DLD1 (cell line): ENCODE data around the gene ELMOD2.
"Not testable (repeated sequence)": the region's sequence is repeated elsewhere in the genome, so short reads cannot be mapped to it uniquely, and the experiment has no call there.

Source experiments
- in situ Hi-C: cut with HindIII; loops from 2 replicates; pipeline ENCODE4 v1.10.0; 2017; ENCODE audit warnings: low sequenced_read_pairs

The ELMOD2 gene

DNA sequence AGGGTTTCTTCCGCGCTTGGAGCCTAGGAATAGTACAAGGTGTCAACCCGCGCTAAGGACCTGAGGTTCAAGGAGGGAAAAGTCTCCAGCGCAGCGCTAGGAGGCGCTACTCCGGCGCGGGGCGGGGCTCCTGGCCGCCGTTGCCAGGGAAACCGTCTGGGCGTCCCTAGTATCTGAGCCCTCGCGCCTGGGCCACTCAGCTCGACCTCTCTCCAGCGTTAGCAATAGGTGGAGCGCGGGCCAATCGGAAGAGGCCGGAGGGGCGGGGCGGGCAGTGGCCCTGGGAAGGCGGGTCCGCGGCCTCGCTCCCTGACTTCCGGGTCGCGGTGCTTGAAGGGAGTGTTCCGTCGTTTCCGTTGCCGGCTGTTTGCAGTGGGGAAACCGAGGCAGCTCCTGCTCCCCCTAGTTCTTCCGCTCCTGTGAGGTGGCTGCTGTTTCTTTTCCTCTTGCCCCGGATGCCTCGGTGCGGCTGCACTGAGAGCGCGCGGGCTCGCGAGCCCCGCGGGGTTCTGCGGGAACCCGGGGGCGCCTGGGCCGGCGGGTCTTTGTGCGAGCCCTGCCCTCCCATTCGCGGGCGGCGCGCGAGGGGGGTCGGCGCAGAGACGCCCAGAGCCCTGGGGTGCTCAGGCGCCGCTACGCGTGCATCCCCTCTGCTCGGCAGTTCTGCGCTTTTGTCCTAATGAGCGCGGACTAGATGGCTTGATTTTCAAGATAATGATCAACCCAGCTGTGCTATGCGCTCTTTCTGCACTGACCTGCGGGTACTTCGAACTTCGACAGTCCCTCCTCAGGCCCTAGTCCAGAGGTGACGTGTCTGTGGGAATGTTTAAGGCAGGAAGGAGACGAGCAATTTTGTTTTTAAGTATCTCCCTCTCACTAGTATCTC, at the start of gene ELMOD2:
Gene ELMOD2, plus strand, starts transcription at position 312 of the 886 bp plus-strand sequence. CDS start 1,261 bp downstream, outside the sequence.
- in situ Hi-C loops: no loop called here

DNA sequence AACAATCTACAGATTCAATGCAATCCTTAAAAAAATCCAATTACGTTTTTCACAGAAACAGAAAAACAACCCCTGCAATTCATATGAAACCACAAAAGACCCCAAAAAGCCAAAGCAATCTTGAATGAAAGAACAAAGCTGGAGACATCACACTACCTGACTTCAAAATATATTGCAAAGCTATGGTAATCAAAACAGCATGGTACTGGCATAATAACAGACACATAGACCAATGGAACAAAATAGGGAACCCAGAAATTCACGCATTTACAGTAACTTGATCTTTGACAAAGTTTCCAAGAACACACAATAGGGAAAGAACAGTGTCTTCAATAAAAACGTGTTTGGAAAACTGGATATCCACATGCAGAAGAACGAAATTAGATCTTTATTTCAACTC, 40.5 kb upstream of the ELMOD2 start:
- in situ Hi-C loops: no loop called here

DNA sequence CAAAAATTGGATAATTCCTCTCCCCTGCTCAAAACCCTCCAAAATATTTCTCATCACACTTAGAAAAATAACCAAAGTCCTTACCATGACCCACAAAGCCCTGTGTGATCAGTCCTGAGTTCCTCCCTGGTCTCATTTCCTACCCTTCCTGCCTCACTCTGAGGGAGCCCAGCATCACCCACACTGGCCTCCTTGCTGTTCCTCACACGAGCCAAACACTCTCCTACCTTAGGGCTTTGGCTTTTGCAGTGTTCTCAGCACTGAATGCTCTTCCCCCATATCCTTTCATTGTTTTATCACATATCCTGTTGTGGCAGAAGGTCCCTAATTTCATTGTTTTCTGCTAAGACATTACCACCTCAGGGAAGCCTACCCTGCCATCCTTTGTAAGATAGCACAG, 38.0 kb upstream of the ELMOD2 start:
- in situ Hi-C loops: no loop called here

- in situ Hi-C loops: no loop called here
These were observed 26.6 kb upstream of the ELMOD2 start for GRCh38 chr4:140497405-140497746.

DNA sequence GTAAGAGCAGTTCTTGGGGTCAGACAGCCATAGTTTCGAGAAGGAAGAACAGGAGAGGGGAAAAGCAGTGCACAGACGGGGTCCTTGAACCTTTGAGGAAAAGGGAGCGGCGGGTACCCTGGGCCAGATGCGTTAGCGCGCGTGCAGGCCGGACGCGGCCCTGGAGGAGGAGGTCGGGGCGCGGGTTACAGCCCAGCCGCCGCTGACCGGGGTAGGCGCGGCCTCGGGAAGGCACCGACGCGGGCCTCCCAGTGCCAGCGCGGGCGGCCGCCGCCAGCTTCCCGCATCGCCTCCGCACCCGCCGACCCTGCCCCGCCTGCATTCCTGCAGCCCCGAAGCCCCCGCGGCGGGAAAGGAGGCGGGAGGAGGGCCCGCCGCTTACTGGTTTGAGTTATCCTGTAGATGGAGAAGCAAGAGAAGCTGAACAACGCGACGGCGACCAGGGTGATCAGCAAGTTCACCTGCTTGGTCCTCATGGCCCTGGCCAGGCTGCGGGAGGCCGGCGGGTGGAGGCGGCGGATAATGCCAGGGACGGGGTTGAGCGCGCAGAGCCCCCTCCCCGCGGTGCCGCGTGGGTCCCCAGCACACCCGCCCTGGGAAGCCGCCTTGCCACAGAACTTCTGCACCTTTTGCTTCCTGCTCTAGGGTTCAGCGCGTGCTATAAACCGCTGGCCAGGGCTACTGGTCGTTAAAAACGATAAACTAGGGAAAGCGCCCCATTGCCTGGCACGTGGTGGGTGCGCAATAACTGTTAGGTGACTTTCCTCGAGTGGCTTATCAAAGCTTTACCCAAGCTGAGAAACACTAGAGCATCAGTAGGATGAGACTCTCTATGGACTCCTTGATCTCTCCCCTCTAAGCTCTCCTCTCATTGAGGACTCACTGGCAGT, 26.0 kb upstream of the ELMOD2 start, which contains the start of gene MGAT4D:
Gene MGAT4D, minus strand, starts transcription at position 547 of the 890 bp plus-strand sequence. Its CDS starts 71 bp downstream, at position 476.
- in situ Hi-C loops: no loop called here

GRCh38 chr4:140499391-140499790, 24.6 kb upstream of the ELMOD2 start:
- in situ Hi-C loops: no loop called here

- in situ Hi-C loops: no loop called here
These were observed 19.7 kb upstream of the ELMOD2 start for GRCh38 chr4:140504261-140504660.

- in situ Hi-C loops: not testable (repeated sequence)
These were observed 10.2 kb upstream of the ELMOD2 start for GRCh38 chr4:140513765-140514164.

GRCh38 chr4:140515423-140515822, 8.5 kb upstream of the ELMOD2 start:
- in situ Hi-C loops: no loop called here

DNA sequence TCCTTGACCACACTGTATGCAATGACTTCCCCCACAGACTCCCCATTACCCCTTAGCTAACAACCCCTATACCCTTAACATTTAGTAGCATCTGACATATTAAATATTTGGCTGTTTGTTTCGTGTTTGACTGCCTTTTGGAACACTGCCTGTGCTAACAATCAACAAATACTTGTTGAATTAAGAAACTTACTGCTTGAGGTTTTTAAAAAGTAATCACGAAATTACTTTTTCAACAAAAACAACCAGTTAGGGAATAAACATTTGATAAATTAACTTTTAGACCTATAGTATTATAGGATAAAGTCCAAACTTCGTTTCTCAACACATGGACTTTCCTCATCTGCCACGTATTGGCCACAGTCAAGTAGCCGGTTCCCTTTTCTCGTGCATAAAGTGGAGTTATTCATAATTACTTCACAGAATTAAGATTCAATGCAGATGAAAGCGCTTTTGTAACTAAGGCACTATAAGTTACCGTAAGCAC, 555 bp upstream of the ELMOD2 start:
- in situ Hi-C loops: no loop called here

DNA sequence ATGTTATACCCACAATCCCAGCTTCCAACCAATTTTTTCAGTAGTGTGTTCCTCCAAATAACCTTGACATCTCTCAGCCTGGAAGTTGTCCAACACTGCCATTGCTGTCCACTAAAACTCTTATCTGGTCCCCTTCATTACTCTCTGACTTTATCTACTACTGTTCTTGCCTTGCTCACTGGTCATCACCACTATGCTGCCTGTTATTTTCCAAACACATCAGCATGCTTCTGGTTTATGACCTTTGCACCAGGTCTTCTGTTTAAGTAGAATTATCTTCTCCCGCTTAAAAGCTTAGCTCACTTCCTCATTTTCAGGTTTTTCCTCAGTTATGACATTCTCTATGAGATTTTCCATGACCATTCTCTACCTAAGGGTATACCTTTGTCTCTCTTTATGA, 5.5 kb downstream of the ELMOD2 start:
- in situ Hi-C loops: no loop called here

DNA sequence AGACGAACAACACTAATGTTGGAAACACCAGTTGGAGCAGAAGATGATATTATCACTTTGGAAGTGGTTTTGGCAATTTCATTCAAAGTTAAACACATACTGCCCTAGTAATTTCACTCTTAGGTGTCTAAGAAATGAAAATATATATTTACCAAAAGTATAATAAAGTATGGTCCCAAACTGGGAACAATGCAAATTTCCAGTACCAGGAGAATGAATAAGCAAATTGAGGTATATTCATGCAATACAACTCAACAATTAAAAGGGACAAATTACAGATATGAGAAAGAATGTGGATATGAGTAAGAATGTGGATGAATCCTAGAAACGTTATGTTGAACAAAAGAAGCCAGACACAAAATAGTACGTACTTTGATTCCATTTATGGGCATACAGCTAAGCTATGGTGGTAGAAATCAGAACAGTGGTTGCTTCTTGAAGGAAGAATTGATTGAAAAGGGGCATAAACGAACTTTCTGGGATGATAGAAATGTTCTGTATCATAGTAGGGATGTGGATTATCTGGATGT, 10.0 kb downstream of the ELMOD2 start:
- in situ Hi-C loops: no loop called here

- in situ Hi-C loops: no loop called here
These were observed 32.6 kb downstream of the ELMOD2 start for GRCh38 chr4:140556372-140557085.

DNA sequence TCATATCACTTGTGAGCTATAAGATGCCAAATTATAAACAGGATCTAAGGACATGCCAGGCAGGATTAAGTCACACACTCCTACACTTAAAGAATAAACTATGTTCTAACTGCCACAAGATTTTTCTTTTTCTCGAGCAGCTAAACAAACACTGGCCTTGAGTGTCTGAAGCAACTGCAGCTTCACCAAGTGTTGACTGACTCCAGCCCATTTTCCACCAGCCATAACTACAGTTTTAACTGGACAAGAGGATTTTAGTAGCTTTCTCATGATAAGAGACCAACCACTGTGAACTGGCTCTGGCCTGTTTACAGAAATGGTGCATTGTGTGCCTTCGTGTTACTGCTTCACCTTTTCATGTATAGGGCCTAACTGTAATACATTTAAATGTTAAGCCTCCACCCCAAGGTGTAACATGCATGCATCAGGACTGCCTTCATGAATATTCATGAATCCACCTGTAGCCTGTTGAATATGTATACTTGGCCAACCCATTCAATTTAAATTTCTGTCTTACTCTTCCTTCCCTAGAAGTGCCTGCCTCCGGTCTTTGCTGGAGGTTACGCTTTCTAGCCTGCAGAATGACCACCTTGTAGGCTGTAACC, 34.0 kb downstream of the ELMOD2 start:
- in situ Hi-C loops: no loop called here

DNA sequence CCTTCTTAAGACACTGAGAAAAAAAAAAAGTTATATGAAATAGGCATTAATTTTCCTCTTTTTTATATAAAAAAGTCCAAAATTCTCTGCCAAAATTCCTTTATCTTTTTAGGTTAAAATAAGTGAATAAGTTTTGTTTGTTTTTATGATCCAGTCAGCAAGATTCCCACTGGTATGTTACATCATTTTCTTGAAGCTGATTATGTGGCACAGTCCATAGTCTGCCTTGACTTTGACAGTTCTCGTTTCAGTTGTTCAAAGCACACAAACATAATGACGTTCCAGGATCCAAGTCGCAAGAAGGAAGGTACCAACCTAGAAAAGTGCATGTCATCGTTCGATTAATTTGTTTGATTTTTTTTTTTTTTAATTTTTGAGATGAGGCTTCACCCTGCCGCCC, 35.7 kb downstream of the ELMOD2 start:
- in situ Hi-C loops: no loop called here

DNA sequence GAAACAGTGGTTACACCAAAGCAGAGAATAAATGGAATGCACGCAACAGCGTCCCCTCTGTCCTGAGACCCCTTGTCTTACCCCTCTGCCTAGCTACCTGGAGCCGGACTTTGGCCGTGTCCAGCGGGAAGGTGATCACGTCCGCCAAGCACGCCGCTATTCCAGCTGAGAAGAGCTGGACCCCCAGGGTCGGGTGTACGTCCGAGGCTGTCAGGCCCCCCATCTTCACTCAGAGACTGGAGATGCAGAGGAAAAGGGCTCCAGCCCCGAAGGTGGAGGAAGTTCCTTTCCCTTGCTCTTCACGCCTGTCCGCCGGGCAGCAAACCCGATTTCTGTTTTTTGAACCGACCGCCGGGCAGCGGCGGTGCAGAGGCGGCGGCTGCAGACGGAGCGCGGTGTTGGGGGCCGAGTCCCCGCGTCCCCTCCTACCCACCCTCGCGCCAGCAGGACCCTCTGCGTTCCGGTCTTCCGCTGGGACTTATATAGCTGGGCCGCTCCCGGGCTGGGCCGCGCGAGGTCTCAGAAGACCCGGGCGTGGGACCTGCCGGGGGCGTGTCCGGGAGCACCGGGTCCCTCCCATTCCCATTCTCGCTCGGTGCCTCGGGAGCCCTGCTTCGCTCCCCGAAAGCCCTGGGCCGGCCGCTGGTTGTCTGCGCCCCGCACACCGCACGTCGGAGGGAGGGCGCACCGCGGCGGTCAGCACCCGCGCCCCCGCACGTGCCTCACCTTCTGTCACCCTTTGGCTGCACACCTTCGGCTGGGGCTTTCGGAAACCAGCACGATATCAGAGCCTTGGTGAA, 44.7 kb downstream of the ELMOD2 start, which contains the start of gene UCP1:
Gene UCP1, minus strand, starts transcription at position 455 of the 800 bp plus-strand sequence. Its CDS starts 232 bp downstream, at position 223.
- in situ Hi-C loops: no loop called here

GRCh38 chr4:140569307-140569638, 45.3 kb downstream of the ELMOD2 start:
- in situ Hi-C loops: no loop called here

DNA sequence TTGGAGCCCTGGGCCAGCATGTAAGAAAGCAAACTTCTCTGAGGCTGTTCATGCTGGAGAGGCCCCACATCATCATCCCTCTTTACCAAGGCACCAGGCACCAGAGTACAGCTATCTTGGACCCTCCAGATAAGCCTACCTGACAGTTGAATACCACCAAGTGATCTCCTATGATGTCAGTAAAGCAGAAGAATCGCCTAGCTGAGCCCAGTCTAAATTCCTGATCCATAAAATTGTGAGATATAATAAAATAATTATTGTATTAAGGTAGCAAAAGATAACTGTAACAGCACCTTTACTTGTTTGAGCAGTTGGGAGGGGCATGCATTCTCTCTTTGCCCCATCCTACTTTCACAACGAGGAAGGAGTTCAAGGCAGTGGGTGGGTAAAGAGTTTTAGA, 47.7 kb downstream of the ELMOD2 start:
- in situ Hi-C loops: no loop called here

GRCh38 chr4:140575489-140575888, 51.5 kb downstream of the ELMOD2 start:
- in situ Hi-C loops: no loop called here
